IMR-90 (cell line): Measurements from ENCODE around the gene OOSP3. TPM values are rescaled to one million over a fixed set of nuclear protein-coding genes. Genes with fewer than 3 reads are reported as not detected.

Source experiments
- ATAC-seq: fragments of 200-7000 bp; cut with Tn5 transposase; 2 replicates; pipeline ENCODE4 v1.9.1; 2020; ENCODE audit warnings: low read depth, mild to moderate bottlenecking, moderate library complexity
- BruUV-seq: library from RNA; stranded (reverse); fragments of 400-500 nt; replicated peaks from 2 replicates; lab custom pipeline; 2021; lab: Mats Ljungman, UMichigan
- CTCF ChIA-PET: fragments of 300-600 bp; formaldehyde crosslinking; extraction: SDS; loops from one replicate; lab custom pipeline; 2021; ENCODE audit warnings: antibody characterized with exemption; lab: Yijun Ruan, JAX
- POLR2A ChIA-PET: fragments of 300-600 bp; sonication (Branson Sonifier 250); formaldehyde crosslinking; loops from one replicate; lab custom pipeline; 2022; ENCODE audit warnings: antibody characterized with exemption; ENCODE audit not compliant: unreplicated experiment; lab: Charles Lee
- DNase-seq: peaks from one replicate; pipeline ENCODE4 v3.0.0; 2013
- H2AFZ ChIP-seq: replicated peaks from 2 replicates; pipeline ENCODE3; 2013; ENCODE audit warnings: low read length, mild to moderate bottlenecking; ENCODE audit not compliant: poor library complexity
- H2AK5ac ChIP-seq: 2 replicates; pipeline ENCODE4 v1.6.1; 2013; ENCODE audit warnings: low read depth, low read length, inconsistent platforms
- H2AK9ac ChIP-seq: replicated peaks from 2 replicates; pipeline ENCODE3; 2013; ENCODE audit warnings: mild to moderate bottlenecking, low read depth, low read length, moderate library complexity; ENCODE audit not compliant: poor library complexity
- H2BK120ac ChIP-seq: 2 replicates; pipeline ENCODE4 v1.6.1; 2013; ENCODE audit warnings: low read depth, low read length, inconsistent platforms
- H2BK15ac ChIP-seq: 3 replicates; pipeline ENCODE4 v1.6.1; 2013; ENCODE audit warnings: low read depth, low read length, inconsistent platforms
- H2BK20ac ChIP-seq: 2 replicates; pipeline ENCODE4 v1.6.1; 2013; ENCODE audit warnings: low read depth, mild to moderate bottlenecking, inconsistent platforms, low read length, moderate library complexity
- H2BK5ac ChIP-seq: 2 replicates; pipeline ENCODE4 v1.6.1; 2013; ENCODE audit warnings: mild to moderate bottlenecking, low read depth, low read length, inconsistent platforms; ENCODE audit not compliant: poor library complexity, severe bottlenecking
- H3K14ac ChIP-seq: replicated peaks from 2 replicates; pipeline ENCODE4 v1.6.1; 2013; ENCODE audit warnings: low read depth, low read length, inconsistent platforms
- H3K18ac ChIP-seq: 2 replicates; pipeline ENCODE4 v1.6.1; 2013; ENCODE audit warnings: low read depth, low read length, control low read depth
- H3K23ac ChIP-seq: 2 replicates; pipeline ENCODE4 v1.6.1; 2013; ENCODE audit warnings: low read depth, low read length, inconsistent platforms
- H3K27ac ChIP-seq: 2 replicates; pipeline ENCODE4 v1.5.1; 2013; ENCODE audit warnings: mild to moderate bottlenecking, control low read depth, low read length; ENCODE audit not compliant: insufficient read depth
- H3K27me3 ChIP-seq: 2 replicates; pipeline ENCODE4 v1.6.1; 2013; ENCODE audit warnings: low read length; ENCODE audit not compliant: control insufficient read depth, insufficient read depth
- H3K36me3 ChIP-seq: 2 replicates; pipeline ENCODE4 v1.6.1; 2013; ENCODE audit warnings: low read length, mixed read lengths; ENCODE audit not compliant: control insufficient read depth, insufficient read depth
- H3K4ac ChIP-seq: 2 replicates; pipeline ENCODE4 v1.6.1; 2013; ENCODE audit warnings: low read depth, low read length, inconsistent platforms
- H3K4me1 ChIP-seq: 2 replicates; pipeline ENCODE4 v1.6.1; 2013; ENCODE audit warnings: low read length, mixed read lengths; ENCODE audit not compliant: control insufficient read depth, insufficient read depth
- H3K4me2 ChIP-seq: 2 replicates; pipeline ENCODE4 v1.6.1; 2013; ENCODE audit warnings: low read depth, mild to moderate bottlenecking, control low read depth, low read length, moderate library complexity
- H3K4me3 ChIP-seq: 2 replicates; pipeline ENCODE4 v1.5.1; 2013; ENCODE audit warnings: low read depth, mild to moderate bottlenecking, control low read depth, low read length, moderate library complexity; ENCODE audit not compliant: insufficient read depth
- H3K56ac ChIP-seq: 2 replicates; pipeline ENCODE4 v1.6.1; 2013; ENCODE audit warnings: low read length, inconsistent platforms; ENCODE audit not compliant: insufficient read depth; ENCODE audit errors: extremely low read depth
- H3K79me1 ChIP-seq, 2 experiments: 2 replicates each; pipeline ENCODE4 v1.6.1; 2013; ENCODE audit warnings: low read length in 2 of 2, inconsistent platforms in 1 of 2, low read depth in 1 of 2
- H3K9ac ChIP-seq: 2 replicates; pipeline ENCODE4 v1.6.1; 2013; ENCODE audit warnings: low read depth, low read length, control low read depth
- H3K9me1 ChIP-seq: 2 replicates; pipeline ENCODE4 v1.6.1; 2013; ENCODE audit warnings: low read length, inconsistent platforms; ENCODE audit not compliant: insufficient read depth
- H3K9me3 ChIP-seq: 2 replicates; pipeline ENCODE4 v1.6.1; 2013; ENCODE audit warnings: low read length; ENCODE audit not compliant: control insufficient read depth, insufficient read depth
- H4K20me1 ChIP-seq: 2 replicates; pipeline ENCODE4 v1.6.1; 2013; ENCODE audit warnings: low read length, inconsistent platforms; ENCODE audit not compliant: insufficient read depth
- H4K5ac ChIP-seq: 2 replicates; pipeline ENCODE4 v1.6.1; 2013; ENCODE audit warnings: mild to moderate bottlenecking, low read depth, low read length, control low read depth
- H4K8ac ChIP-seq, 2 experiments: 2 replicates each; pipeline ENCODE4 v1.6.1; 2013; ENCODE audit warnings: low read depth in 2 of 2, low read length in 2 of 2, control low read depth in 1 of 2, inconsistent platforms in 1 of 2
- H4K91ac ChIP-seq: 2 replicates; pipeline ENCODE4 v1.6.1; 2013; ENCODE audit warnings: low read depth, low read length, inconsistent platforms; ENCODE audit not compliant: insufficient read depth
- BHLHE40 ChIP-seq: fragments of 150-350 bp; IDR thresholded peaks from 2 replicates; pipeline ENCODE4 v1.6.1; 2016; ENCODE audit warnings: mild to moderate bottlenecking, low read depth, low read length
- CEBPB ChIP-seq: IDR thresholded peaks from 2 replicates; pipeline ENCODE4 v1.6.1; 2012; ENCODE audit warnings: low read depth, low read length, improper control_type of control experiment
- CHD1 ChIP-seq: IDR thresholded peaks from 2 replicates; pipeline ENCODE4 v1.6.1; 2012; ENCODE audit warnings: low read depth, low read length, improper control_type of control experiment
- CTCF ChIP-seq: conservative IDR thresholded peaks from 2 replicates; pipeline ENCODE4 v1.5.1; 2012; ENCODE audit warnings: mild to moderate bottlenecking, low read depth, low read length, improper control_type of control experiment
- ELK1 ChIP-seq: fragments of 150-350 bp; IDR thresholded peaks from 2 replicates; pipeline ENCODE4 v1.6.1; 2016; ENCODE audit warnings: low read depth, mild to moderate bottlenecking, low read length, moderate library complexity, borderline replicate concordance
- FOS ChIP-seq: fragments of 150-350 bp; IDR thresholded peaks from 2 replicates; pipeline ENCODE4 v1.6.1; 2016; ENCODE audit warnings: low read depth, low read length
- MAFK ChIP-seq: IDR thresholded peaks from 2 replicates; pipeline ENCODE4 v1.6.1; 2012; ENCODE audit warnings: low read depth, low read length, improper control_type of control experiment
- MXI1 ChIP-seq: IDR thresholded peaks from 2 replicates; pipeline ENCODE4 v1.6.1; 2012; ENCODE audit warnings: low read depth, mild to moderate bottlenecking, low read length, moderate library complexity, borderline replicate concordance
- NFE2L2 ChIP-seq: fragments of 150-350 bp; IDR thresholded peaks from 2 replicates; pipeline ENCODE4 v1.6.1; 2016; ENCODE audit warnings: low read depth, mild to moderate bottlenecking, low read length
- POLR2A ChIP-seq: IDR thresholded peaks from 2 replicates; pipeline ENCODE4 v1.6.1; 2012; ENCODE audit warnings: mild to moderate bottlenecking, low read depth, low read length
- RAD21 ChIP-seq: IDR thresholded peaks from 2 replicates; pipeline ENCODE4 v1.6.1; 2012; ENCODE audit warnings: low read length, improper control_type of control experiment
- RCOR1 ChIP-seq: IDR thresholded peaks from 2 replicates; pipeline ENCODE4 v1.6.1; 2012; ENCODE audit warnings: mild to moderate bottlenecking, low read length, improper control_type of control experiment; ENCODE audit not compliant: insufficient replicate concordance
- RFX5 ChIP-seq: IDR thresholded peaks from 2 replicates; pipeline ENCODE4 v1.8.0; 2012; ENCODE audit warnings: low read depth, mild to moderate bottlenecking, low read length, moderate library complexity
- SMC3 ChIP-seq: fragments of 150-350 bp; IDR thresholded peaks from 2 replicates; pipeline ENCODE4 v1.6.1; 2016; ENCODE audit warnings: low read depth, mild to moderate bottlenecking, antibody characterized with exemption, low read length, moderate library complexity
- USF2 ChIP-seq: fragments of 150-350 bp; IDR thresholded peaks from 2 replicates; pipeline ENCODE4 v1.6.1; 2017; ENCODE audit warnings: mild to moderate bottlenecking, antibody characterized with exemption, low read length, low read depth
- WGBS, 2 experiments: methylation state at CpG; one replicate each; pipeline versions ENCODE4 v1.1.5 to v1.1.7; 2013; ENCODE audit warnings: missing lambda C conversion rate in 2 of 2; ENCODE audit not compliant: insufficient read length in 1 of 2; ENCODE audit errors: extremely low coverage in 2 of 2; 5-methylcytosine and 5-hydroxymethylcytosine counted together
- dilution Hi-C: fragments of 300-500 bp; cut with HindIII; formaldehyde crosslinking; loops from one replicate; pipeline ENCODE4 v1.14.3; 2018; ENCODE audit warnings: low sequenced_read_pairs; ENCODE audit not compliant: unreplicated experiment
- in situ Hi-C: fragments of 300-500 bp; cut with MboI; formaldehyde crosslinking; loops from 3 replicates; pipeline ENCODE4 v1.14.3; 2019; ENCODE audit warnings: low sequenced_read_pairs, inconsistent platforms, mixed read lengths
- intact Hi-C: fragments of 100-400 bp; cut with micrococcal nuclease; formaldehyde crosslinking; loops from 2 replicates; pipeline ENCODE4 v1.10.0; 2022
- polyA plus RNA-seq, 3 experiments: library from polyadenylated mRNA; depleted of rRNA; stranded (reverse); fragments of >200 nt; gene quantifications; 2 replicates each; pipeline ENCODE4 v1.2.3, GENCODE V29; 2012; ENCODE audit warnings: low replicate concordance in 1 of 3
- total RNA-seq: library from RNA; depleted of rRNA; stranded (reverse); fragments of >200 nt; gene quantifications from 2 replicates; pipeline ENCODE4 v1.2.3, GENCODE V29; 2012

OOSP3 gene
- total and polyA plus RNA-seq, 2 of the 4 experiments (the other 2 are of a cell fraction), result not detected

- ATAC-seq (no peak), DNase-seq (no peak)
- H3K4me1 ChIP-seq, result no peaks in the 10 kb centered on the region
- H3K27me3 ChIP-seq, result no peaks in the 10 kb centered on the region
- BruUV-seq, result no TSS peak
- no peak overlapping the region for H2AFZ ChIP-seq
- no peak overlapping the region for H3K56ac ChIP-seq
- no peak overlapping the region for H3K23ac ChIP-seq
- no peak overlapping the region for H2BK120ac ChIP-seq
- intact Hi-C loops, result no loop called here
- no peak overlapping the region for H3K4me2 ChIP-seq
- no peak overlapping the region for H3K4me3 ChIP-seq
- 0% methylated on average over 1 of the region's 10 CpGs; no CpG with 5 or more reads in 1 of the 2 experiments for WGBS, 2 experiments
- ChIA-PET POLR2A (no interaction called here), CTCF (no interaction called here)
- H3K79me1 ChIP-seq, result no peaks in the 10 kb centered on the region
- H3K36me3 ChIP-seq, result no peaks in the 10 kb centered on the region
- H3K9me3 ChIP-seq, result no peaks in the 10 kb centered on the region
- TF ChIP-seq NFE2L2 (no peak), RFX5 (no peak), SMC3 (no peak), POLR2A (no peak), CEBPB (no peak), ELK1 (no peak), RCOR1 (no peak), BHLHE40 (no peak), MXI1 (no peak), RAD21 (no peak), CHD1 (no peak), USF2 (no peak), CTCF (no peak), MAFK (no peak), FOS (no peak)
- H3K4ac ChIP-seq, result no peak overlapping the region
- no peak overlapping the region for H3K9ac ChIP-seq
- no peaks in the 10 kb centered on the region for H4K20me1 ChIP-seq
- no peaks in the 10 kb centered on the region for H3K9me1 ChIP-seq
- H4K91ac ChIP-seq, result no peak overlapping the region
- no peak overlapping the region for H2BK15ac ChIP-seq
- H3K27ac ChIP-seq, result no peak overlapping the region
- H3K18ac ChIP-seq, result no peak overlapping the region
- in situ Hi-C loops, result no loop called here
- H2AK9ac ChIP-seq, result no peak overlapping the region
- no peak overlapping the region for H2BK20ac ChIP-seq
- no peak overlapping the region for H2BK5ac ChIP-seq
- H4K5ac ChIP-seq, result no peak overlapping the region
- H2AK5ac ChIP-seq, result no peak overlapping the region
- dilution Hi-C loops, result no loop called here
- no peak overlapping the region for H3K14ac ChIP-seq
- H4K8ac ChIP-seq, result no peak overlapping the region
These were observed 20.8 kb upstream of the OOSP3 start for GRCh38 chr11:59857439-59858434.
